A673 (cell line): ENCODE results near the gene KLF11. TPM values are rescaled to one million over a fixed set of nuclear protein-coding genes. Genes with fewer than 3 reads are reported as not detected.
"Not testable (repeated sequence)": the region's sequence is repeated elsewhere in the genome, so short reads cannot be mapped to it uniquely, and the experiment has no call there.

Experiments
- BruUV-seq: library from RNA; stranded (reverse); fragments of 400-500 nt; replicated peaks from 2 replicates; lab custom pipeline; 2021; lab: Mats Ljungman, UMichigan
- CTCF ChIA-PET: fragments of 300-600 bp; sonication (Branson Sonifier 250); formaldehyde crosslinking; loops from one replicate; lab custom pipeline; 2022; ENCODE audit warnings: antibody characterized with exemption; lab: Charles Lee
- POLR2A ChIA-PET: fragments of 300-600 bp; sonication (Branson Sonifier 250); formaldehyde crosslinking; loops from one replicate; lab custom pipeline; 2022; ENCODE audit warnings: antibody characterized with exemption; ENCODE audit not compliant: low non-redundant PET; lab: Charles Lee
- DNase-seq: peaks from one replicate; pipeline ENCODE4 v3.0.0-alpha.2; 2015; ENCODE audit warnings: low spot score
- H3K27ac ChIP-seq: fragments of 200-600 bp; sonication (generic); 2 replicates; pipeline ENCODE4 v1.5.1; 2016; ENCODE audit warnings: mixed run types, low read depth, mild to moderate bottlenecking, mixed read lengths, antibody characterized with exemption, low read length; ENCODE audit not compliant: poor library complexity, severe bottlenecking
- H3K27me3 ChIP-seq: fragments of 200-600 bp; sonication (generic); replicated peaks from 2 replicates; pipeline ENCODE4 v1.6.1; 2017; ENCODE audit warnings: mixed run types, low read depth, mild to moderate bottlenecking, mixed read lengths, antibody characterized with exemption, low read length; ENCODE audit not compliant: insufficient read depth, poor library complexity
- H3K36me3 ChIP-seq: fragments of 200-600 bp; sonication (generic); 2 replicates; pipeline ENCODE4 v1.6.1; 2016; ENCODE audit warnings: mixed run types, mild to moderate bottlenecking, mixed read lengths, antibody characterized with exemption, low read length; ENCODE audit not compliant: insufficient read depth, poor library complexity, severe bottlenecking
- H3K4me1 ChIP-seq: fragments of 200-600 bp; sonication (generic); 2 replicates; pipeline ENCODE4 v1.6.1; 2017; ENCODE audit warnings: mixed run types, mild to moderate bottlenecking, mixed read lengths, antibody characterized with exemption, low read length; ENCODE audit not compliant: insufficient read depth, poor library complexity, severe bottlenecking
- H3K4me3 ChIP-seq: fragments of 200-600 bp; sonication (generic); 2 replicates; pipeline ENCODE4 v1.5.1; 2016; ENCODE audit warnings: low read depth, mixed run types, mild to moderate bottlenecking, mixed read lengths, low read length; ENCODE audit not compliant: poor library complexity, severe bottlenecking
- H3K9me3 ChIP-seq: fragments of 200-600 bp; sonication (generic); 2 replicates; pipeline ENCODE4 v1.6.1; 2016; ENCODE audit warnings: mixed run types, low read depth, mild to moderate bottlenecking, mixed read lengths, antibody characterized with exemption, low read length; ENCODE audit not compliant: poor library complexity, severe bottlenecking
- EZH2 ChIP-seq: fragments of 200-600 bp; sonication (generic); IDR thresholded peaks from 2 replicates; pipeline ENCODE4 v1.6.1; 2017; ENCODE audit warnings: borderline replicate concordance, low read depth, mild to moderate bottlenecking, mixed read lengths, antibody characterized with exemption, low read length; ENCODE audit not compliant: poor library complexity, severe bottlenecking
- intact Hi-C: fragments of 100-400 bp; cut with micrococcal nuclease; formaldehyde crosslinking; loops from one replicate; pipeline ENCODE4 v1.10.0; 2022; ENCODE audit not compliant: unreplicated experiment
- total RNA-seq: library from RNA; stranded (reverse); gene quantifications from 2 replicates; pipeline ENCODE4 v1.2.3, GENCODE V29; 2021
- TF ChIP-seq, protein P1 (sequence below): fragments of 300-800, 200-600 bp; sonication (generic); conservative IDR thresholded peaks from 2 replicates; pipeline ENCODE4 v1.5.1; 2017; ENCODE audit warnings: low read depth, mild to moderate bottlenecking, antibody characterized with exemption, low read length, moderate library complexity, mixed read lengths

KLF11 gene
- total RNA-seq, 1 experiment from 2014 or later, result 3.0 TPM

DNA sequence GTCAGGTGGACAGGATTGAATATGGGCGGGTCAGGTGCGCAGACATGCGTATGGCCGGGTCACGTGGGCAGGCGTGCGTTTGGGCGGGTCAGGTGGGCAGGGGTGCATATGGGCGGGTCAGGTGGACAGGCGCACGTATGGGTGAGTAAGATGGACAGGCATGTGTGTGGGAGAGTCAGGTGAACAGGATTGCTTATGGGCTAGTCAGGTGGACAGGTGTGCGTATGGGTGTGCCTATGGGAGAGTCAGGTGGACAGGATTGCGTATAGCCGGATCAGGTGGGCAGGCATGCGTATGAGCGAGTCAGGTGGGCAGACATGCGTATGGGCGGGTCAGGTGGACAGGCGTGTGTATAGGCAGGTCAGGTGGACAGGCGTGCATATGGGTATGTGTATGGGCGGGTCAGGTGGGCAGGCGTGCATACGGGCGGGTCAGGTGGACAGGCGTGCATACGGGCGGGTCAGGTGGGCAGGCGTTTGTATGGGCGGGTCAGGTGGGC, 30.3 kb upstream of the KLF11 start:
- no peak for TF ChIP-seq EZH2
- TF ChIP-seq, protein P1, sequence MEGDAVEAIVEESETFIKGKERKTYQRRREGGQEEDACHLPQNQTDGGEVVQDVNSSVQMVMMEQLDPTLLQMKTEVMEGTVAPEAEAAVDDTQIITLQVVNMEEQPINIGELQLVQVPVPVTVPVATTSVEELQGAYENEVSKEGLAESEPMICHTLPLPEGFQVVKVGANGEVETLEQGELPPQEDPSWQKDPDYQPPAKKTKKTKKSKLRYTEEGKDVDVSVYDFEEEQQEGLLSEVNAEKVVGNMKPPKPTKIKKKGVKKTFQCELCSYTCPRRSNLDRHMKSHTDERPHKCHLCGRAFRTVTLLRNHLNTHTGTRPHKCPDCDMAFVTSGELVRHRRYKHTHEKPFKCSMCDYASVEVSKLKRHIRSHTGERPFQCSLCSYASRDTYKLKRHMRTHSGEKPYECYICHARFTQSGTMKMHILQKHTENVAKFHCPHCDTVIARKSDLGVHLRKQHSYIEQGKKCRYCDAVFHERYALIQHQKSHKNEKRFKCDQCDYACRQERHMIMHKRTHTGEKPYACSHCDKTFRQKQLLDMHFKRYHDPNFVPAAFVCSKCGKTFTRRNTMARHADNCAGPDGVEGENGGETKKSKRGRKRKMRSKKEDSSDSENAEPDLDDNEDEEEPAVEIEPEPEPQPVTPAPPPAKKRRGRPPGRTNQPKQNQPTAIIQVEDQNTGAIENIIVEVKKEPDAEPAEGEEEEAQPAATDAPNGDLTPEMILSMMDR, result no peak
- no TSS peak for BruUV-seq
- Histone ChIP-seq H3K27ac (no peak overlapping the region), H3K4me1 (peaks cover 5% of the 10 kb centered on the region), H3K36me3 (no peaks in the 10 kb centered on the region), H3K27me3 (no peaks in the 10 kb centered on the region), H3K4me3 (no peak overlapping the region), H3K9me3 (no peaks in the 10 kb centered on the region)
- ChIA-PET POLR2A (no interaction called here), CTCF (no interaction called here)
- DNase-seq, result no peak
- intact Hi-C loops, result no loop called here

DNA sequence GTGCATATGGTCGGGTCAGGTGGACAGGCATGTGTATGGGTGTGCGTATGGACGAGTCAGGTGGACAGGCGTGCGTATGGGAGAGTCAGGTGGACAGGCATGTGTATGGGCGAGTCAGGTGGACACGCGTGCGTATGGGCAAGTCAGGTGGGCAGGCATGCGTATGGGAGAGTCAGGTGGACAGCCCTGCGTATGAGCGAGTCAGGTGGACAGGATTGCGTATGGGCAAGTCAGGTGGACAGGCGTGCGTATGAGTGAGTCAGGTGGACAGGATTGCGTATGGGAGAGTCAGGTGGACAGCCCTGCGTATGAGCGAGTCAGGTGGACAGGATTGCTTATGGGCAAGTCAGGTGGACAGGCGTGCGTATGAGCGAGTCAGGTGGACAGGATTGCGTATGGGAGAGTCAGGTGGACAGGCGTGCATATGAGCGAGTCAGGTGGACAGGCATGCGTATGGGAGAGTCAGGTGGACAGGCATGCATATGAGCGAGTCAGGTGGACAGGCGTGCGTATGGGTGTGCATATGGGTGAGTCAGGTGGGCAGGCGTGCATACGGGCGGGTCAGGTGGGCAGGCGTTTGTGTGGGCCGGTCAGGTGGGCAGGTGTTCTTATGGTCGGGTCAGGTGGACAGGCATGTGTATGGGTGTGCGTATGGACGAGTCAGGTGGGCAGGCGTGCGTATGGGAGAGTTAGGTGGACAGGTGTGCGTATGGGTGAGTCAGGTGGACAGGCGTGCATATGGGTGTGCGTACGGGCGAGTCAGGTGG, 29.5 kb upstream of the KLF11 start:
- DNase-seq, H3K9me3 ChIP-seq, H3K27ac ChIP-seq, H3K36me3 ChIP-seq, H3K4me3 ChIP-seq, intact Hi-C loops, CTCF ChIA-PET, POLR2A ChIA-PET, BruUV-seq, H3K4me1 ChIP-seq, H3K27me3 ChIP-seq: not testable (repeated sequence)

GRCh38 chr2:10014418-10015190, 28.7 kb upstream of the KLF11 start:
- H3K27ac ChIP-seq, result no peak overlapping the region
- no peak overlapping the region for H3K4me3 ChIP-seq
- no peaks in the 10 kb centered on the region for H3K9me3 ChIP-seq
- CTCF ChIA-PET, result no interaction called here
- intact Hi-C loops, result no loop called here
- no peaks in the 10 kb centered on the region for H3K36me3 ChIP-seq
- TF ChIP-seq, protein P1, result no peak
- no peak for TF ChIP-seq EZH2
- no peak for DNase-seq
- POLR2A ChIA-PET, result no interaction called here
- no TSS peak for BruUV-seq
- H3K27me3 ChIP-seq, result no peaks in the 10 kb centered on the region
- H3K4me1 ChIP-seq, result peaks cover 13% of the 10 kb centered on the region

GRCh38 chr2:10015376-10015989, 27.9 kb upstream of the KLF11 start:
- H3K36me3 ChIP-seq, H3K27ac ChIP-seq, H3K4me3 ChIP-seq, DNase-seq, BruUV-seq, POLR2A ChIA-PET, H3K27me3 ChIP-seq, intact Hi-C loops, H3K9me3 ChIP-seq, CTCF ChIA-PET: not testable (repeated sequence)
- H3K4me1 ChIP-seq, result peaks cover 13% of the 10 kb centered on the region
